ENCODE data around the gene AOAH.

Gene AOAH

DNA sequence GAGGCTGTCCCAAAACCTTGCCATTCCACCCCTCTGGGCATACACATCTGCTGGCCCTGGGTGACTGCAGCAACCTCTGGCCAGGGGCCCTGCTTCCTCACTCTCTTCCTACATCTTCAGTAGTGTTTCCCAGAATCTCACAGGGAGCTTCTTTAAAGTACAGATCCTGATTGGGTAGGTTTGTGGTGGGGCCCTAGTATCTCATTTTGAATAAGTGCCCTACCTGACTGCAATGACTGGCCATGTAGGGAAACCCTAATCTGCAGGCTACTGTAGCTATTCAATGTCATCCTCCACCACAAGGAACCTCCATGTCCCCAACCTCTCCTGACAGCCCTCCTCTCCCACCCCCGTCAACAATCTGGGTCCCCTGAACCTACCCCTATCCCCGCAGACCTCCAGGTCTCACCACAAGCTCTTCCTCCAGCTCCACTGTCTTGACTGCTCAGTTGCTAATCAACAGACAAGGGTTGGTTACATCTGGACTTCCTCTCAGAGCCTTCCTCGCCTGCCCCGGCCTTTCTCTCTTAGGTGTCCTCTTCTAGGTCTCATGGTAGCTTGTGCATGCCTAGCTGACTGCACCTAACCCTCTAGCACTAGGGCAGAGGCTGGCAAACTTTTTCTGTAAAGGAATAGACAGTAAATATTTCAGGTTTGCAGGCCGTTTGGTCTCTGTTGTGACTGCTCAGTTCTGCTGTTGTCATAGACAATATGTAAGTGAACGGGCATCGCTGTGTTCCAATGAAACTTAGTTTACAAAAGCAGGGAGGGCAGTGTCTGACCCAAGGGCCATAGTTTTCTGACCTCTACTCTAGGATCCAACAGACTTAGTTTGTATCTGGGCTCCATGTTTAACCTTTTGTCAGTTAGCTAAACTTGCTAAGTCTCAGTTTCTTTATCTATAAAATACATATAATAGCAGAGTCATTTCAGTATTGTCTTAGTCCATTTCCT, 121.1 kb downstream of the AOAH start:
- TF ChIP-seq, protein P1, sequence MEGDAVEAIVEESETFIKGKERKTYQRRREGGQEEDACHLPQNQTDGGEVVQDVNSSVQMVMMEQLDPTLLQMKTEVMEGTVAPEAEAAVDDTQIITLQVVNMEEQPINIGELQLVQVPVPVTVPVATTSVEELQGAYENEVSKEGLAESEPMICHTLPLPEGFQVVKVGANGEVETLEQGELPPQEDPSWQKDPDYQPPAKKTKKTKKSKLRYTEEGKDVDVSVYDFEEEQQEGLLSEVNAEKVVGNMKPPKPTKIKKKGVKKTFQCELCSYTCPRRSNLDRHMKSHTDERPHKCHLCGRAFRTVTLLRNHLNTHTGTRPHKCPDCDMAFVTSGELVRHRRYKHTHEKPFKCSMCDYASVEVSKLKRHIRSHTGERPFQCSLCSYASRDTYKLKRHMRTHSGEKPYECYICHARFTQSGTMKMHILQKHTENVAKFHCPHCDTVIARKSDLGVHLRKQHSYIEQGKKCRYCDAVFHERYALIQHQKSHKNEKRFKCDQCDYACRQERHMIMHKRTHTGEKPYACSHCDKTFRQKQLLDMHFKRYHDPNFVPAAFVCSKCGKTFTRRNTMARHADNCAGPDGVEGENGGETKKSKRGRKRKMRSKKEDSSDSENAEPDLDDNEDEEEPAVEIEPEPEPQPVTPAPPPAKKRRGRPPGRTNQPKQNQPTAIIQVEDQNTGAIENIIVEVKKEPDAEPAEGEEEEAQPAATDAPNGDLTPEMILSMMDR (conservative IDR thresholded peaks at IDR 0.05; ENCODE audit: low read length), result no peak
- no peak for DNase-seq (ENCODE audit: low read depth)
- H3K4me3 ChIP-seq (ENCODE audit: low read length), result no peak overlapping the region

DNA sequence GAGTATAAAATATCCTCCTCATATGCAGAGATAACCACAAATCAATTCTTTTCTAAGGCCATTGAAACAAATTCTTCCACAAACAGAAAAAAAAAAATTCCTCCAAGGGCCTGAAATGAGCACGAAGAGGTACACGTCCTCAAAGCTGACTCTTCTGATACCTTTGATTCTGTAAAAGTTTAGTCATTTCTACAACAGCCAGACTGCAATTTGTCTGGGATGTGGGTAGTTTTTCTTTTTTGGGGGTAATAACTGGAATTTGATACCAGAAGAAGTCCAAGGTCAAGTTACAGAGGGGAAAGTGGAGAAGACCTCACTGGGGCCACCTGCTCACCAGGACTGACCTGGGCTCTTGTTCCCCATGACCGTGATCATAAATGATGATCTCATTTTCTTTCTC, 121.8 kb downstream of the AOAH start:
- H3K4me3 ChIP-seq (ENCODE audit: low read length), result no peak overlapping the region
- TF ChIP-seq, protein P1 (conservative IDR thresholded peaks at IDR 0.05; ENCODE audit: low read length), result no peak
- DNase-seq (ENCODE audit: low read depth), result no peak

DNA sequence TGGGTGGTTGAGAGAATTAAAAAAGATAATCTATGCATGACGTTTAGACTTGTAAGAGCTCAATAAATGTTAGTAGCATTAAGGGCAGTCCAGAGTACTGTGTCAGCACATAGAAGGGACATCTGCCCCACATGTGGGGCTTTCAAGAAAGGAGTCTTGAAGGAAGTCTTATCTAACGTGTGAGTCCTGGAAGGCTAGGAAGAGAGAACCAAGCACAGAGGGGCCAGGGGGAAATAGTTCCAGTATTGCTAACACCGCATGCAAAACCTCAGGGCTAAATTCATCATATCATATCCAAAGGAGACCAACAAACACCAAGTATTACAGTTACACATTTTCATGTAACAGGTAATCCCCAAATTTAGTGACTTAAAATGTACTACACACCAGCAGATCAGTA, 122.7 kb downstream of the AOAH start:
- H3K4me3 ChIP-seq (ENCODE audit: low read length), result no peak overlapping the region
- DNase-seq (ENCODE audit: low read depth), result no peak
- TF ChIP-seq, protein P1 (conservative IDR thresholded peaks at IDR 0.05; ENCODE audit: low read length), result no peak

DNA sequence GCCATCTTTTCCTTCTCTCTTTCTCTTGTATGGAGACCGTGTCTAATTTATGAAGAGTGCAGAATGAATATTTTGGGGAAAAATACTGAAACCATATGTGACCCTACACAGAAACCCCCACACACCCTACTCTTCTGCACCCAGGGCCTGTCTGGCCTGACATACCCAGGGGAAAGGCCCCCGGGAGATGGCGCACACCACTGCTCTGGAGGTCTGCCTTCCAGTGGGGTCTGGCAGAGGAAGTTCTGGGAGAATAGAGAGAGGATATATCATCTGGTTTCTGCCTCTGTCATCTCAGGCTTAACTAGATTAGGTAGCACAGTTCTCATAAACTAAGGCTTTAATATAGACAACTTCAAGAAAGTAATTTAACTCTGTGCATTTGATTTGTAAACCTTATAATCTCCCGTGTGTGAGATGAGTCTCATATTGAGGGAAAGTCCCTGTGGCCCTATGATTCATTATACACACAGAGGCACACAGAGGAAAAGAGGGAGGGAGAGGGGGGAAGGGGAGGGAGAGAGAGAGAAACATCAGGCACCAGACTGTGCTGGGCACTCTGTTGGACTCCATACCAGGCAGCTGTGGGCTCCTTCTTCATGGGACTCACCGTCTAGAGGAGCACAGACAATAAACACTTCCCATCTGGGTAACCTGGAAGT, 123.3 kb downstream of the AOAH start:
- H3K4me3 ChIP-seq (ENCODE audit: low read length), result no peak overlapping the region
- TF ChIP-seq, protein P1 (conservative IDR thresholded peaks at IDR 0.05; ENCODE audit: low read length), result no peak
- no peak for DNase-seq (ENCODE audit: low read depth)

DNA sequence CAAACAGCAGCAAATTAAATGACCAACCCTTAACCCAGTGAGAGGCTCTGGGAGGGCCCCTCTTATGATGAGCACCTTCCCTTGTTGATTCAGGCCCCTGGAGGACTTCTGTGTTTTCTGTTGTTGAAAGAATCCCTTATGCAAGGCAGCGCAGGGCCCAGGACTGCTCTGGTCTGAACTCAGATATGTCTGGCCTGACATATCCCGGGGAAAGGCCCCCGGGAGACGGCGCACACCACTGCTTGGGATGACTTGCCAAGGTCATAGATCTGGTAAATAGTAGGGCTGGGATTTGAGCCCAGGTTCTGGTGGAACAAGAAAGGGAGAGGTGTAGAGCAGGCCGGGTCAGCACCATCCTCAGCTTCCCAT, 124.0 kb downstream of the AOAH start:
- DNase-seq (ENCODE audit: low read depth), result no peak
- TF ChIP-seq, protein P1 (conservative IDR thresholded peaks at IDR 0.05; ENCODE audit: low read length), result no peak
- H3K4me3 ChIP-seq (ENCODE audit: low read length), result no peak overlapping the region

DNA sequence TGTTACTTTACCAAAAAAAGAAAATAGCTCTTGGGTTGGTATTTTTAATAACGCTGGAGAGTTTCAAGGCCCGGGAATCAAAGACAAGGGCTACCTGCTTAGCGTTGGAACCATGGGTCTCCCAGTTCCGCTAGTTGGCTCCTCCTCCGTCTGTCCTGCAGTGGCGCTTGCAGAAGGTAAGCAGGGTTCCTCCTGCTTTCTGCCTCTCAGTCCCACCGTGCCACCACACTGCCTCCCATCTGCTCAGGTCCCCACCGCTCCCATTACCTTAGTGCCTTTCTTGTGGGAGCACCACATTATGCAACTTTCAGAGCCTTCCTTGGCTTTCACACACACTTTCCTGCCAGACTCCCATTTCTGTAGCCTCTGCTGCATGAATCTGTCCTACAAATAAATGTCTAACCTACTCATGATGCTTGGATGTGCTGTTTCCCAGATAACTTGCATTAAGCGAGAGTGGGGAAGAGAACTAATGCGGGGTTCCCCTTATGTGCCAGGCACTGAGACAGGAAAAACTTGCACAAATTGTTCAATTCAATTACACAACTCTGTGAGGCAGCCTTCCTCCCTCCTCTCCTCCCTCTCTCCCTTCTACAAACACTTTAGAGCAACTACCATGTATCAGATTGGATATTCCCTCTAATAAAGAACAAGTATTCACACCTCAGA, 124.5 kb downstream of the AOAH start:
- TF ChIP-seq, protein P1 (conservative IDR thresholded peaks at IDR 0.05; ENCODE audit: low read length), result no peak
- H3K4me3 ChIP-seq (ENCODE audit: low read length), result no peak overlapping the region
- no peak for DNase-seq (ENCODE audit: low read depth)

All from AG10803 (cell line).